ENCODE data around the gene IGF2BP2.

DNA sequence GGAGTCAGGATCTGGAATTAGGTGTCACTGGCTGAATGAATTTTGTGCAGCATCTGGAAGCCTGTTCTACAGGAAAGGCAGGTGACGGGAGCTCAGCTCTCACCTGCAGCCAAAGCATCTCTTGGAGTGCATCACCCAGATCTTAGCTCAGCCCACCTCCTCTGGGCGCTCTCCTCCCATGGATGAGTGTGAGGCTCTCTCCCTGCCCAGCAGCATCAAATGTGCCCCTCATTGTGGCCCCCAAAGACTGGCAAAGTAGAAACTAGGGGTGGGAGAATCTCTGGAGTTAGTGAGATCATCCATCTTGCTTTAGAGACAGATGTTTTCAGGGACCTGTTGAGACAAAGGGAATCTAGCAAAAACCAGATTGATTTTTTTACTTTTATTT, 170.1 kb downstream of the IGF2BP2 start:
- TF ChIP-seq, protein P1, sequence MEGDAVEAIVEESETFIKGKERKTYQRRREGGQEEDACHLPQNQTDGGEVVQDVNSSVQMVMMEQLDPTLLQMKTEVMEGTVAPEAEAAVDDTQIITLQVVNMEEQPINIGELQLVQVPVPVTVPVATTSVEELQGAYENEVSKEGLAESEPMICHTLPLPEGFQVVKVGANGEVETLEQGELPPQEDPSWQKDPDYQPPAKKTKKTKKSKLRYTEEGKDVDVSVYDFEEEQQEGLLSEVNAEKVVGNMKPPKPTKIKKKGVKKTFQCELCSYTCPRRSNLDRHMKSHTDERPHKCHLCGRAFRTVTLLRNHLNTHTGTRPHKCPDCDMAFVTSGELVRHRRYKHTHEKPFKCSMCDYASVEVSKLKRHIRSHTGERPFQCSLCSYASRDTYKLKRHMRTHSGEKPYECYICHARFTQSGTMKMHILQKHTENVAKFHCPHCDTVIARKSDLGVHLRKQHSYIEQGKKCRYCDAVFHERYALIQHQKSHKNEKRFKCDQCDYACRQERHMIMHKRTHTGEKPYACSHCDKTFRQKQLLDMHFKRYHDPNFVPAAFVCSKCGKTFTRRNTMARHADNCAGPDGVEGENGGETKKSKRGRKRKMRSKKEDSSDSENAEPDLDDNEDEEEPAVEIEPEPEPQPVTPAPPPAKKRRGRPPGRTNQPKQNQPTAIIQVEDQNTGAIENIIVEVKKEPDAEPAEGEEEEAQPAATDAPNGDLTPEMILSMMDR (IDR thresholded peaks at IDR 0.05), result no peak
- no peak for TF ChIP-seq EP300 (IDR thresholded peaks at IDR 0.05)
- no peak for TF ChIP-seq POLR2A (IDR thresholded peaks at IDR 0.05)
